Neural progenitor cell (in vitro differentiated cells): ENCODE data around the gene PKNOX2. TPM values are rescaled to one million over a fixed set of nuclear protein-coding genes. Genes with fewer than 3 reads are reported as not detected.

Experiments
- DNase-seq: peaks from one replicate; pipeline ENCODE4 v3.0.0-alpha.2; 2016; ENCODE audit warnings: low spot score
- H2AFZ ChIP-seq: fragments of 200-600 bp; sonication (generic); replicated peaks from 2 replicates; pipeline ENCODE4 v1.6.1; 2016; ENCODE audit warnings: antibody characterized with exemption
- H3F3A ChIP-seq: fragments of 200-600 bp; sonication (generic); 2 replicates; pipeline ENCODE4 v1.6.1; 2016; ENCODE audit warnings: antibody characterized with exemption, low read depth
- H3K27ac ChIP-seq: fragments of 200-600 bp; sonication (generic); 2 replicates; pipeline ENCODE4 v1.5.1; 2016; ENCODE audit warnings: mild to moderate bottlenecking
- H3K27me3 ChIP-seq: fragments of 200-600 bp; sonication (generic); 2 replicates; pipeline ENCODE4 v1.6.1; 2016; ENCODE audit warnings: mild to moderate bottlenecking, moderate library complexity
- H3K36me3 ChIP-seq: fragments of 200-600 bp; sonication (generic); 2 replicates; pipeline ENCODE4 v1.5.1; 2016
- H3K4me1 ChIP-seq: fragments of 200-600 bp; sonication (generic); 2 replicates; pipeline ENCODE4 v1.6.1; 2016; ENCODE audit warnings: mixed run types
- H3K4me2 ChIP-seq: fragments of 200-600 bp; sonication (generic); 2 replicates; pipeline ENCODE4 v1.6.1; 2016
- H3K4me3 ChIP-seq: fragments of 200-600 bp; sonication (generic); 2 replicates; pipeline ENCODE4 v1.5.1; 2016
- H3K79me2 ChIP-seq: fragments of 200-600 bp; sonication (generic); 2 replicates; pipeline ENCODE4 v1.6.1; 2016; ENCODE audit warnings: low read depth
- H3K9ac ChIP-seq: fragments of 200-600 bp; sonication (generic); 2 replicates; pipeline ENCODE4 v1.6.1; 2016
- H3K9me3 ChIP-seq: fragments of 200-600 bp; sonication (generic); 2 replicates; pipeline ENCODE4 v1.5.1; 2016; ENCODE audit warnings: low read depth
- H4K20me1 ChIP-seq: fragments of 200-600 bp; sonication (generic); 2 replicates; pipeline ENCODE4 v1.6.1; 2016; ENCODE audit warnings: low read depth
- H3K27ac Mint-ChIP-seq: 3 replicates; pipeline ENCODE4 v1.8.0; 2021; ENCODE audit warnings: mixed read lengths
- H3K27me3 Mint-ChIP-seq: 2 replicates; pipeline ENCODE4 v1.8.0; 2022; ENCODE audit warnings: low read depth, mild to moderate bottlenecking, inconsistent platforms, moderate library complexity, mixed read lengths; ENCODE audit not compliant: insufficient read depth
- H3K36me3 Mint-ChIP-seq: 3 replicates; pipeline ENCODE4 v1.8.0; 2021; ENCODE audit warnings: mixed read lengths
- H3K4me1 Mint-ChIP-seq: 3 replicates; pipeline ENCODE4 v1.8.0; 2021; ENCODE audit warnings: mixed read lengths
- H3K4me3 Mint-ChIP-seq: 3 replicates; pipeline ENCODE4 v1.8.0; 2021; ENCODE audit warnings: mild to moderate bottlenecking, moderate library complexity, mixed read lengths
- H3K9me3 Mint-ChIP-seq: 3 replicates; pipeline ENCODE4 v1.8.0; 2020; ENCODE audit warnings: mixed read lengths
- CTCF ChIP-seq: fragments of 200-600 bp; sonication (generic); IDR thresholded peaks from 2 replicates; pipeline ENCODE4 v1.5.1; 2017; ENCODE audit warnings: antibody characterized with exemption, mild to moderate bottlenecking
- EZH2 ChIP-seq: fragments of 200-600 bp; sonication (generic); IDR thresholded peaks from 2 replicates; pipeline ENCODE4 v1.6.1; 2017; ENCODE audit warnings: antibody characterized with exemption, mild to moderate bottlenecking, moderate library complexity
- EZH2phosphoT487 ChIP-seq: fragments of 200-600 bp; sonication (generic); IDR thresholded peaks from 2 replicates; pipeline ENCODE4 v1.6.1; 2017; ENCODE audit warnings: antibody characterized with exemption
- total RNA-seq: library from RNA; depleted of rRNA; stranded (reverse); fragments of >200 nt; gene quantifications from 2 replicates; pipeline ENCODE4 v1.2.3, GENCODE V29; 2015; ENCODE audit warnings: low replicate concordance

The PKNOX2 gene
- total RNA-seq, 1 donor from 2014 or later: 4.3 TPM

- Histone ChIP-seq H3K79me2 (no peaks in the 10 kb centered on the region), H3K27me3 (no peaks in the 10 kb centered on the region), H4K20me1 (peaks cover 4% of the 10 kb centered on the region), H3K36me3 (no peaks in the 10 kb centered on the region), H3K9ac (no peak overlapping the region), H3K9me3 (no peaks in the 10 kb centered on the region), H3F3A (peaks cover 4% of the 10 kb centered on the region), H3K27ac (no peak overlapping the region), H2AFZ (no peak overlapping the region), H3K4me1 (peaks cover 7% of the 10 kb centered on the region), H3K4me3 (no peak overlapping the region), H3K4me2 (no peak overlapping the region)
- H3K27ac Mint-ChIP-seq: no peak overlapping the region
- DNase-seq: no peak
- H3K4me1 Mint-ChIP-seq: peaks cover 7% of the 10 kb centered on the region
- peaks cover 6% of the 10 kb centered on the region for H3K36me3 Mint-ChIP-seq
- no peak overlapping the region for H3K4me3 Mint-ChIP-seq
- H3K9me3 Mint-ChIP-seq: no peaks in the 10 kb centered on the region
- TF ChIP-seq EZH2: no peak
- no peak for TF ChIP-seq CTCF
- no peak for TF ChIP-seq EZH2phosphoT487
- no peaks in the 10 kb centered on the region for H3K27me3 Mint-ChIP-seq
Observed at GRCh38 chr11:125470355-125470754, 305.8 kb downstream of the PKNOX2 start.

GRCh38 chr11:125476721-125477120, 312.2 kb downstream of the PKNOX2 start:
- H3K9me3 Mint-ChIP-seq: no peaks in the 10 kb centered on the region
- Histone ChIP-seq H3K27me3 (no peaks in the 10 kb centered on the region), H3K27ac (no peak overlapping the region), H2AFZ (no peak overlapping the region), H3K79me2 (no peaks in the 10 kb centered on the region), H4K20me1 (peaks cover 7% of the 10 kb centered on the region), H3K4me1 (peaks cover 8% of the 10 kb centered on the region), H3K9me3 (no peaks in the 10 kb centered on the region), H3F3A (peaks cover 16% of the 10 kb centered on the region), H3K4me2 (no peak overlapping the region), H3K36me3 (peaks cover 11% of the 10 kb centered on the region), H3K9ac (no peak overlapping the region), H3K4me3 (no peak overlapping the region)
- H3K27ac Mint-ChIP-seq: no peak overlapping the region
- no peak overlapping the region for H3K4me3 Mint-ChIP-seq
- peaks cover 25% of the 10 kb centered on the region for H3K36me3 Mint-ChIP-seq
- H3K4me1 Mint-ChIP-seq: peaks cover 3% of the 10 kb centered on the region
- no peaks in the 10 kb centered on the region for H3K27me3 Mint-ChIP-seq
- no peak for DNase-seq
- TF ChIP-seq EZH2phosphoT487 (no peak), EZH2 (no peak), CTCF (no peak)

- Mint-ChIP-seq H3K4me3 (no peak overlapping the region), H3K27ac (no peak overlapping the region), H3K27me3 (no peaks in the 10 kb centered on the region), H3K4me1 (peaks cover 21% of the 10 kb centered on the region), H3K36me3 (peaks cover 30% of the 10 kb centered on the region), H3K9me3 (no peaks in the 10 kb centered on the region)
- Histone ChIP-seq H3K9me3 (no peaks in the 10 kb centered on the region), H3K4me2 (no peak overlapping the region), H3K27ac (no peak overlapping the region), H2AFZ (no peak overlapping the region), H3F3A (peaks cover 33% of the 10 kb centered on the region), H4K20me1 (peaks cover 30% of the 10 kb centered on the region), H3K4me1 (peaks cover 24% of the 10 kb centered on the region), H3K4me3 (no peak overlapping the region), H3K36me3 (peaks cover 11% of the 10 kb centered on the region), H3K27me3 (no peaks in the 10 kb centered on the region), H3K9ac (no peak overlapping the region), H3K79me2 (peaks cover 3% of the 10 kb centered on the region)
- TF ChIP-seq CTCF (no peak), EZH2 (no peak), EZH2phosphoT487 (no peak)
- no peak for DNase-seq
Observed at GRCh38 chr11:125479137-125479536, 314.6 kb downstream of the PKNOX2 start.
